GM13976 (cell line): ENCODE data around the gene RGS12.

Experiments used
- DNase-seq: peaks from one replicate; pipeline ENCODE4 v3.0.0; 2012; ENCODE audit warnings: low spot score
- in situ Hi-C: fragments of 300-500 bp; cut with MboI; formaldehyde crosslinking; loops from one replicate; pipeline ENCODE4 v1.12.0; 2022; ENCODE audit warnings: low sequenced_read_pairs, mixed read lengths, inconsistent platforms; ENCODE audit not compliant: unreplicated experiment
- TF ChIP-seq, protein P1 (sequence below): IDR thresholded peaks from 2 replicates; pipeline ENCODE4 v1.5.1; 2012; ENCODE audit warnings: borderline replicate concordance, mild to moderate bottlenecking; ENCODE audit not compliant: insufficient read depth; ENCODE audit errors: extremely low read depth, missing control alignments, control extremely low read depth

The RGS12 gene

DNA sequence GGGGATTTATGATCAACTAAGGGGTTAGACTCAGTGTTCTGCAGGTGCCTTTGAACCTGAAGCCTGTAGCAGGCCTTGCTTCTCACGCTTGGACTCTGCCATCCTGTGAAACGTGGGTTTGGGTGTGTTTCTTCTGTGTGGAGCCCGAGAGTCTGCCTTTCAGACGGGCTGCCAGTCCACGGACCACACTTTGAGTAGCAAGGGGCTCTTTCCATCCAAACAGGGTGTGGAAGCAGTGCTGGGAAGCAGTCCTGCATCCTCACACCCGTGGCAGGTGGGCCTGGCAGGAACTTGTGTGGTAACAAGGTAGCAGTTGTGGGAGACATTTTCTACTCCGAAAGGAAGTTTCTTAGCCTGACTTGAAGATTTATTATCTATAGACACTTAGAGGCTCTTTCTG lies 22.7 kb downstream of the RGS12 start:
- in situ Hi-C loops: no loop called here
- DNase-seq: no peak
- TF ChIP-seq, protein P1, sequence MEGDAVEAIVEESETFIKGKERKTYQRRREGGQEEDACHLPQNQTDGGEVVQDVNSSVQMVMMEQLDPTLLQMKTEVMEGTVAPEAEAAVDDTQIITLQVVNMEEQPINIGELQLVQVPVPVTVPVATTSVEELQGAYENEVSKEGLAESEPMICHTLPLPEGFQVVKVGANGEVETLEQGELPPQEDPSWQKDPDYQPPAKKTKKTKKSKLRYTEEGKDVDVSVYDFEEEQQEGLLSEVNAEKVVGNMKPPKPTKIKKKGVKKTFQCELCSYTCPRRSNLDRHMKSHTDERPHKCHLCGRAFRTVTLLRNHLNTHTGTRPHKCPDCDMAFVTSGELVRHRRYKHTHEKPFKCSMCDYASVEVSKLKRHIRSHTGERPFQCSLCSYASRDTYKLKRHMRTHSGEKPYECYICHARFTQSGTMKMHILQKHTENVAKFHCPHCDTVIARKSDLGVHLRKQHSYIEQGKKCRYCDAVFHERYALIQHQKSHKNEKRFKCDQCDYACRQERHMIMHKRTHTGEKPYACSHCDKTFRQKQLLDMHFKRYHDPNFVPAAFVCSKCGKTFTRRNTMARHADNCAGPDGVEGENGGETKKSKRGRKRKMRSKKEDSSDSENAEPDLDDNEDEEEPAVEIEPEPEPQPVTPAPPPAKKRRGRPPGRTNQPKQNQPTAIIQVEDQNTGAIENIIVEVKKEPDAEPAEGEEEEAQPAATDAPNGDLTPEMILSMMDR: no peak

DNA sequence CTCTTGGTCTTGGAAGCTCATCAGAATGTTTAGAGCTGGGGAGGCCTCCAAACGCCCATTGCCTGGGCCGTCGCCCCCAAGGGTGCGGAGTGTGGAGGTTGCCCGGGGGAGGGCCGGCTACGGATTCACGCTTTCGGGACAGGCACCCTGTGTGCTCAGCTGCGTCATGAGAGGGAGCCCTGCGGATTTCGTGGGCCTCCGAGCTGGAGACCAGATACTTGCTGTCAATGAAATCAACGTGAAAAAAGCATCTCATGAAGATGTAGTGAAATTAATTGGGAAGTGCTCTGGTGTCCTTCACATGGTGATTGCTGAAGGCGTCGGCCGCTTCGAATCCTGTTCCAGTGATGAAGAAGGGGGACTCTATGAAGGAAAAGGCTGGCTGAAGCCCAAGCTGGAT lies 23.3 kb downstream of the RGS12 start:
- TF ChIP-seq, protein P1: no peak
- in situ Hi-C loops: no loop called here
- no peak for DNase-seq

DNA sequence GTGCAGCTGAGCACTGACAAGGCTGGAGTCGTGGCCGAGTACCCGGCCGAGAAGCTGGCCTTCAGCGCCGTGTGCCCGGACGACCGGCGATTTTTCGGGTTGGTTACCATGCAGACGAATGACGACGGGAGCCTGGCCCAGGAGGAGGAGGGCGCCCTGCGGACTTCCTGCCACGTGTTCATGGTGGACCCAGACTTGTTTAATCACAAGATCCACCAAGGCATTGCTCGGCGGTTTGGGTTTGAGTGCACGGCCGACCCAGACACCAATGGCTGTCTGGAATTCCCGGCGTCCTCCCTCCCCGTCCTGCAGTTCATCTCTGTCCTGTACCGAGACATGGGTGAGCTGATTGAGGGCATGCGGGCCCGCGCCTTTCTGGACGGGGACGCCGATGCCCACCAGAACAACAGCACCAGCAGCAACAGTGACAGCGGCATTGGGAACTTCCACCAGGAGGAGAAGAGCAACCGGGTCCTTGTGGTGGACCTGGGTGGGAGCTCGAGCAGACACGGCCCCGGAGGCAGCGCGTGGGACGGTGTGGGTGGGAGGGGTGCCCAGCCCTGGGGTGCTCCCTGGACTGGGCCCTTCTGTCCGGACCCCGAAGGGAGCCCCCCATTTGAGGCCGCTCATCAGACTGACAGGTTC lies 24.3 kb downstream of the RGS12 start:
- no peak for DNase-seq
- in situ Hi-C loops: no loop called here
- TF ChIP-seq, protein P1: no peak

DNA sequence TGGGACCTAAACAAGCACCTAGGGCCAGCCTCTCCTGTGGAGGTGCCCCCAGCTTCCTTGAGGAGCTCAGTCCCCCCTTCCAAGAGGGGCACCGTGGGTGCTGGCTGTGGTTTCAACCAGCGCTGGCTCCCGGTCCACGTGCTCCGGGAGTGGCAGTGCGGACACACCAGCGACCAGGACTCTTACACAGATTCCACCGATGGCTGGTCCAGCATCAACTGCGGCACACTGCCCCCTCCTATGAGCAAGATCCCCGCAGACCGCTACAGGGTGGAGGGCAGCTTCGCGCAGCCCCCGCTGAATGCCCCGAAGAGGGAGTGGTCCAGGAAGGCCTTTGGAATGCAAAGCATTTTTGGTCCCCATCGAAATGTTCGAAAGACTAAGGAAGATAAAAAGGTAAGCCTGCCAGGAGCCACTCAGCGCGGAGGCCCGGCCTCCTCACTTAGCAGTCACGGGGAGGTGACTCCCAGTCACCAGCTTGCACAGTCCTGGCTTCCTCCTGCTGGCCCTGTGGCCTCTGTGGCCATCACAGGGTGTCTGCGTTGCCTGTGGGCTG lies 24.9 kb downstream of the RGS12 start:
- no peak for DNase-seq
- TF ChIP-seq, protein P1: no peak
- in situ Hi-C loops: no loop called here

DNA sequence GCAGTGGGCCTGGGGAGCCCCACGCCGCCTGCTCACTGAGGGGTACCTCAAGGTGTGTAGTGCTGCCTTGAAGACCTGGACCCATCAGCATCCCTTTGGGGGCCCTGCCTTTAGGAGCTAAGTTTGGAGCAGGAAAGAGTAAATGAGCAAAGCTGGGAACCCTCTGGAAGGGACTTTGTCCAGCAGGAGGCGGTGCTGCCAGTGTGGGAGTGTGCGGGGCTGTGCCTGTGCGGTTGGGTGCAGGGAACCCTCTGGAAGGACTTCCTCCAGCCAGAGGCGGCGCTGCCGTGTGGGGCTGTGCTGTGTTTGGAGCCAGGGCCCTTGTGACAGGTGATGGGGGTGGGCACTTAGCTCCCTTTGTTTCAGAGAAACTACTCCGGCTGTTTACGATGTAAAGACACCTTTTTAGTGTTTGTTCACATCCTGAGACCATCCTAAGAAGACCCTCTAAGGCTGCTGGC lies 25.8 kb downstream of the RGS12 start:
- in situ Hi-C loops: no loop called here
- no peak for DNase-seq
- TF ChIP-seq, protein P1: no peak

DNA sequence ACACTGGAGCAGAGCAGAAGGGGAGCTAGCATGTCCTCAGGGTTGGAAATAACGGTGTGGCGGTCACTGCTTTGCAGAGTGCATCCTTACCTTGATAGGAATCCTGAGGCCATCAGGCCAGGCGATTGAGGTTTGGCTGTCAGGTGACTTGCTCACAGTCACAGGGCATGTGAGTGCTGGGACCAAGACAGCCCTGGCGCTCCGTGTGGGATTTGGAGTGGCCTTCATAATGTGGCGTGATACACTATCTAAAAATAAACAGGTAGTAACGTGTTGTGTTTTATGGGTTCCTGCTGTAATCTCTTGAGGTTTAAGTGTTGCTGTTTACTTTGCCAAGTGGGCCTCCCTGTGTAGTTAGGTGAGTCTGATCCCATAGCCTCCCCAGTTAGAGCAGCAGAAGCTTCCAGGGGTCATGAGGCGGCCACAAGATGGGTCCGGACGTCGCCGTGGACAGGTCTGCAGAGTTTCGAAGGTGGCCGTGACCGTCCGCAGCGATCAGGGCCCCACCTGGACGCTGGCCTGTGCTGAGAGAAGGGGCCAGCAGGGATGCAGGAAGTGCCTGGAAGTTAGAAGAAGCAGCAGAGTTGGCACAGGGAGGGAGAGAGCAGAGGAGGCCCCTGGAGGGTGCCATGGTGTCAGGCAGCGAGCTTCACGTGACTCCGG lies 27.7 kb downstream of the RGS12 start:
- TF ChIP-seq, protein P1: no peak
- in situ Hi-C loops: no loop called here
- no peak for DNase-seq
